ENCODE measurements around the gene GTF2H1. TPM values are rescaled to one million over a fixed set of nuclear protein-coding genes. Genes with fewer than 3 reads are reported as not detected.
A peak's percentile ranks its signal among the peaks of the same experiment; 100 is the strongest.

GTF2H1 gene
- polyA plus RNA-seq: 10 to 100 TPM; 13.1 to 23.3 TPM

DNA sequence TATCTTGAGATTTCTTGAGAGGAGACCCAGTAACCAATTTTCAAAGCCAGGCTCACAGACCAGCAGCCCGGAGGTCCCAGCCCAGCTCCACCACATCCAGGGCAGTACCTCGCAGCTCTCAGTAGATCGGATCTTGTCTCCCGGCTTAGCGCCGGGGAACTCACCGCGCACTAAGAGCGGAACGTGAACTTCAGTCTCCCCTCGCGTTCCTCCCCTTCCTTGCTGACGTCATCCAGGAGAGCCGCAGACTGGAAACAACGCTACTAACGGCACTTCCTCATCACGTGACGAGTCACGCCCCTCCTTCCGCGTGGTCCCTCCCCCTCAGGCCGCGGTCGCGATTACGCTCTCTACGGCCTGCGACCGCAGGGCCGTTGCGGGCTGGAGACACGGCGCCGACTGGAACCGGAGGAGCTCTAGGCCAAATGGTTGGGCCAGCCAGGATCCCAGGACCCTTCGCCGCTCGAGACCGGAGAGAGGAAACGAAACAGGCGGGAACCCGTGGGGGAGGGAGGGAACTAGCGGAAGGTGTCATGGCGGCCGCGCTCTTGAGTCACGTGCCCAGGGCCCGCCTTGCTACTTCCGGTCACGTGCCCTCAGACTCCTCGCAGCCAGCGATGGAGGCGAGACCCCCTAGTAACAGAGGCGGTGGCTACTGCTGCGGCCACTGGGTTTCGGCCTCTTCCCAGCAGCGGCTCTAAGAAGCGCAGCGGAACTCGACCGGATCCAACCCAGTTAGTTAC lies at the start of gene GTF2H1, which contains the start of gene HPS5:
TSS of gene GTF2H1 (plus strand) at position 599 of the 743 bp plus-strand sequence. CDS start 10,508 bp downstream, outside the sequence.
TSS of gene HPS5 (minus strand) at position 172 of the 743 bp plus-strand sequence. CDS start 4,282 bp downstream, outside the sequence.
- H3K27ac ChIP-seq (ENCODE audit: low read depth in 2 of 2, low read length in 1 of 2): peak within 1 kb of the TSS; percentile 95 to 99
- H3K27me3 ChIP-seq (ENCODE audit: control insufficient read depth in 1 of 2, insufficient read depth in 2 of 2, low read length in 2 of 2): no peaks in the 10 kb centered on the region
- 0% methylated on average over 55 to 61 of the region's 61 CpGs for WGBS, 2 donors
- H3K36me3 ChIP-seq (ENCODE audit: control insufficient read depth in 2 of 2, insufficient read depth in 2 of 2, low read length in 1 of 2): no peaks in the 10 kb centered on the region
- no peaks in the 10 kb centered on the region for H3K9me3 ChIP-seq (ENCODE audit: control insufficient read depth in 2 of 2, insufficient read depth in 1 of 2, low read depth in 1 of 2, low read length in 1 of 2)
- H3K4me1 ChIP-seq (ENCODE audit: control insufficient read depth in 2 of 2, insufficient read depth in 2 of 2, low read length in 1 of 2): peaks cover 0 to 3% of the 10 kb centered on the region in 2 donors
- H3K4me3 ChIP-seq (ENCODE audit: low read depth in 1 of 2, low read length in 2 of 2): peak within 1 kb of the TSS; percentile 75 to 80

DNA sequence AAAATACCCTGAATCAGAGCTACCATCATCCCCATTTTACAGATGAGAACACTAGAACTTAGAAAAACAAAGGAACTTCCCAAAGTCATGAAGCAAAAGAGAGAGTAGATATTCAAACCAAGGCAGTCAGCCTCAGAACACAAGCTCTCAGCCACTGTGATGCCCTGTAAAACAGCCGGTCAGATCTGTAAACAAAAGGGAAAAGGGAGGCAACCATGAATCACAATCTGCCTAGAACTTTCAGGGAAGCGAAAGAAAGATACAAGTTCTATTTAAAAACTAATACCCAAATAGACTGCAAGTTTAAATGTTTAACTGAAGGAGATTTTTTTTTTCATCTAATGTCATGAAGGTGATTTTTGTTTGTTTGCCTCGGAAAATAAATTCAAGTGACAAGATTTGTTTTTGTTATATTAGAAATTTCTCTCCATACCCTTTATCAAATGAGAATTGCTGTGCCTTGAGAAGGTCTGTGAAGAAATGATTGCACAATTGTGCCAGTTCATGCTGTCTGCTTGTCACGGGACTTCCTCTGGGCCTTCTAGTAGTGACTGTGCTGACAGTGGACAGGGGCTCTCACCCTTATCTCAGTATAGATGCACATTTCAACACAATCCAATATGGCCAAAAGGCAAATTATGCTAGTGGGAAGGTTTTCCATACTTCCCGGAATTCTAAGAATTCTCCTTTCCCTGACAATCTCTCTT lies 44.6 kb upstream of the GTF2H1 start:
- H3K27ac ChIP-seq (ENCODE audit: low read depth in 2 of 2, low read length in 1 of 2): no peak overlapping the region
- H3K4me1 ChIP-seq (ENCODE audit: control insufficient read depth in 2 of 2, insufficient read depth in 2 of 2, low read length in 1 of 2): no peaks in the 10 kb centered on the region
- H3K27me3 ChIP-seq (ENCODE audit: control insufficient read depth in 1 of 2, insufficient read depth in 2 of 2, low read length in 2 of 2): no peaks in the 10 kb centered on the region
- 90 to 93% methylated on average over 5 of the region's 5 CpGs for WGBS, 2 donors
- H3K9me3 ChIP-seq (ENCODE audit: control insufficient read depth in 2 of 2, insufficient read depth in 1 of 2, low read depth in 1 of 2, low read length in 1 of 2): no peaks in the 10 kb centered on the region
- H3K36me3 ChIP-seq (ENCODE audit: control insufficient read depth in 2 of 2, insufficient read depth in 2 of 2, low read length in 1 of 2): peaks cover 2 to 5% of the 10 kb centered on the region in 2 donors
- no peak overlapping the region for H3K4me3 ChIP-seq (ENCODE audit: low read depth in 1 of 2, low read length in 2 of 2)

DNA sequence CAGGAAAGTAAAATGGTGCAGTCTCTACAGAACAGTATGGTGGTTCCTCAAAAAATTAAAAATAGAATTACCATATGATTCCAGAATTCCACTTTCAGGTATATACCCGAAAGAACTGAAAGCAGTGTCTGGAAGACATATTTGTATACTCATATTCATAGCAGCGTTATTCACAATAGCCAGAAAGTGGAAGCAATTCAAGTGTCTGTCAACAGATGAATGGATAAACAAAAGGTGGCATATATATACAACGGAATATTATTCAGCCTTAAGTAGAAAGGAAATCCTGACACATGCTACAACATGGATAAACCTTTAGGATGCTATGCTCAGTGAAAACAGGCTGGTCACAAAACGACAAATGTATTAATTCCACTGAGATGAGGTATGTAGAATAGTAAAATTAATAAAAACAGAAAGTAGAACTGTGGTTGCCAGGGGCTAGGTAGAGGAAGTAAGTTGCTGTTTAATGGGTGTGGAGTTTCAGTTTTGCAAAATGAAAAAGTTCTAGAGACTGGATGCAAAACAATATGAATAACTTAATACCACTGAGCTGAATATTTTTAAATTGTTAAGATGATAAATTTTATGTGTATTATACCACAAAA lies 41.8 kb upstream of the GTF2H1 start:
- no peak overlapping the region for H3K27ac ChIP-seq (ENCODE audit: low read depth in 2 of 2, low read length in 1 of 2)
- WGBS, 2 donors: 71 to 74% methylated on average over 4 of the region's 4 CpGs
- no peak overlapping the region for H3K4me3 ChIP-seq (ENCODE audit: low read depth in 1 of 2, low read length in 2 of 2)
- no peaks in the 10 kb centered on the region for H3K4me1 ChIP-seq (ENCODE audit: control insufficient read depth in 2 of 2, insufficient read depth in 2 of 2, low read length in 1 of 2)
- no peaks in the 10 kb centered on the region for H3K9me3 ChIP-seq (ENCODE audit: control insufficient read depth in 2 of 2, insufficient read depth in 1 of 2, low read depth in 1 of 2, low read length in 1 of 2)
- H3K36me3 ChIP-seq (ENCODE audit: control insufficient read depth in 2 of 2, insufficient read depth in 2 of 2, low read length in 1 of 2): peaks cover 2 to 5% of the 10 kb centered on the region in 2 donors
- no peaks in the 10 kb centered on the region for H3K27me3 ChIP-seq (ENCODE audit: control insufficient read depth in 1 of 2, insufficient read depth in 2 of 2, low read length in 2 of 2)

DNA sequence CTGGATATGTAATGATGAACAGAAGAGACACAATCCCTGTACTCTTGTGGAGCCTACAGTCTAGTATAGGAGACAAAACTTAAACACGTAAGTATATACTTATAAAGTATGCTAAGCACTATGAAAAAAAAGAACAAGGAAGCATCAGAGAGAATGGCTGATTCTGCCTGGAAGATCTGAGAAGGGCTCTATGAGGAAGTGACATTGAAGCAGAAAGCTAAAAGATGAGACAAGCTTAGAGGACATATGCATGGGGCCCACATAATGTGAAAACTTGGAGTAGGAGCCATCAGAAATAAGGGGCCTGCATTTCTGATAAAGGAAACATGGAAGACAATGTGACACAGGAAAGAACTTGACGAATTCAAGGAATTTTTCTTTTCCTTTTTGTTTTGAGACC lies 39.7 kb upstream of the GTF2H1 start:
- Histone ChIP-seq H3K27me3 (ENCODE audit: control insufficient read depth in 1 of 2, insufficient read depth in 2 of 2, low read length in 2 of 2) (no peaks in the 10 kb centered on the region), H3K4me1 (ENCODE audit: control insufficient read depth in 2 of 2, insufficient read depth in 2 of 2, low read length in 1 of 2) (no peaks in the 10 kb centered on the region), H3K4me3 (ENCODE audit: low read depth in 1 of 2, low read length in 2 of 2) (no peak overlapping the region), H3K27ac (ENCODE audit: low read depth in 2 of 2, low read length in 1 of 2) (no peak overlapping the region), H3K9me3 (ENCODE audit: control insufficient read depth in 2 of 2, insufficient read depth in 1 of 2, low read depth in 1 of 2, low read length in 1 of 2) (no peaks in the 10 kb centered on the region), H3K36me3 (ENCODE audit: control insufficient read depth in 2 of 2, insufficient read depth in 2 of 2, low read length in 1 of 2) (peaks cover 6 to 11% of the 10 kb centered on the region in 2 donors)
- WGBS, 2 donors: 91% methylated on average over 2 of the region's 2 CpGs

DNA sequence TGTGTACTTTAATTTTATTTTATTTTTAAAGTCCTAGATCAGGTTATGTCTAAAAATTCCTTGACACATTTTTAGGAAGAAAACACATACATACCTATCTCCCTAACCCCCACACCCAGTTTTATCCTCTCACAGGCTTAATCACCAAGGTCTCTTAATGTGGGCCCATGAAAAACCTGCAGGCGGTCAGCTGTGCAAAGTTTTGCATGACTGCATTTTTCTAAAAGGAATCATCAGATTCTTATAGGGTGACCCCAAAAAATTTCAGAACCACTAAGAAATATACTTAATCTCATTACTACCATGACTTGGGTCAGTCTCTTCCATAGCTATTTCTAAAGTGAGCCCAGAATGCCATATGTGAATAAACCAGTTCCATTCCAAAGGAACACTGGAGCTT lies 36.5 kb upstream of the GTF2H1 start:
- peaks cover 8 to 16% of the 10 kb centered on the region in 2 donors for H3K36me3 ChIP-seq (ENCODE audit: control insufficient read depth in 2 of 2, insufficient read depth in 2 of 2, low read length in 1 of 2)
- no peak overlapping the region for H3K4me3 ChIP-seq (ENCODE audit: low read depth in 1 of 2, low read length in 2 of 2)
- H3K9me3 ChIP-seq (ENCODE audit: control insufficient read depth in 2 of 2, insufficient read depth in 1 of 2, low read depth in 1 of 2, low read length in 1 of 2): no peaks in the 10 kb centered on the region
- no peak overlapping the region for H3K27ac ChIP-seq (ENCODE audit: low read depth in 2 of 2, low read length in 1 of 2)
- H3K4me1 ChIP-seq (ENCODE audit: control insufficient read depth in 2 of 2, insufficient read depth in 2 of 2, low read length in 1 of 2): no peaks in the 10 kb centered on the region
- no peaks in the 10 kb centered on the region for H3K27me3 ChIP-seq (ENCODE audit: control insufficient read depth in 1 of 2, insufficient read depth in 2 of 2, low read length in 2 of 2)
- WGBS, 2 donors: 95 to 96% methylated on average over 1 of the region's 1 CpG

DNA sequence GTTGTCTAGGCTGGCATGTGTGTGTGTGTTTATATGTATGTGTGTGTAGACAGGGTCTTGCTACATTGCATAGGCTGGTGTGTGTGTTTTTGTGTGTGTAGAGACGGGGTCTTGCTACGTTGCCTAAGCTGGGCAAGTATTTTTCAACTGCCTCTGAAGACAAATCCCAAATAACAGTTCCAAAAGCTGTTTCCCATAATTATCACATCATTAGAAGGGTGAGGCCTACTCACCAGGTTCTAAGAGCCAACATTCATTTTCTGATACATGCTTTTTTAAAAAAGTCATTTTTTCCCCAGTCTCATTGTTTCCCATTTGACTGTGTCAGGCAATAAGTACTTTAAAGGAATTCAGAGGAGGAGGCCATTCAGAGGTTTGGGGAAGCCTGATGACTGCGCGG lies 33.5 kb upstream of the GTF2H1 start:
- Histone ChIP-seq H3K27me3 (ENCODE audit: control insufficient read depth in 1 of 2, insufficient read depth in 2 of 2, low read length in 2 of 2) (no peaks in the 10 kb centered on the region), H3K4me1 (ENCODE audit: control insufficient read depth in 2 of 2, insufficient read depth in 2 of 2, low read length in 1 of 2) (no peaks in the 10 kb centered on the region), H3K9me3 (ENCODE audit: control insufficient read depth in 2 of 2, insufficient read depth in 1 of 2, low read depth in 1 of 2, low read length in 1 of 2) (no peaks in the 10 kb centered on the region), H3K4me3 (ENCODE audit: low read depth in 1 of 2, low read length in 2 of 2) (no peak overlapping the region), H3K27ac (ENCODE audit: low read depth in 2 of 2, low read length in 1 of 2) (no peak overlapping the region), H3K36me3 (ENCODE audit: control insufficient read depth in 2 of 2, insufficient read depth in 2 of 2, low read length in 1 of 2) (peaks cover 6 to 14% of the 10 kb centered on the region in 2 donors)
- 97 to 99% methylated on average over 4 of the region's 4 CpGs for WGBS, 2 donors

DNA sequence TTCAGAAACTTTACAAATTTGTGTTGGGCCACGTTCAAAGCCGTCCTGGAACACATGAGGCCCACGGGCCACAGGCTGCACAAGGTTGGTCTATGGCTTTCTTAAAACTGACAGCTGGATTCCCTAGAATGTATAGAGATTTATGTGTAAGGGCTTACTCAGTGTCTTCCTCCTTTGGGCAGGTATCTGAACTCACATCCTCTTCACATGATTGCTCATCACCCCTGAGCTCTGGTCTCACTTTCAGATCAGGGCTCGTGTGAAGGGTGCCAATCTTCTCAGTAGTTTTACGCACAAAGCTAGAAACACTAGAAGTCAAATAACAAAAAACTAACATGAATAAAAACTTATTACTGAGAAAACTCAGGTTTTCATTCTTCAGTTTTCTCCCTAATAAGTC lies 27.5 kb upstream of the GTF2H1 start:
- Histone ChIP-seq H3K36me3 (ENCODE audit: control insufficient read depth in 2 of 2, insufficient read depth in 2 of 2, low read length in 1 of 2) (peaks cover 2 to 9% of the 10 kb centered on the region in 2 donors), H3K4me3 (ENCODE audit: low read depth in 1 of 2, low read length in 2 of 2) (no peak overlapping the region), H3K9me3 (ENCODE audit: control insufficient read depth in 2 of 2, insufficient read depth in 1 of 2, low read depth in 1 of 2, low read length in 1 of 2) (no peaks in the 10 kb centered on the region), H3K27me3 (ENCODE audit: control insufficient read depth in 1 of 2, insufficient read depth in 2 of 2, low read length in 2 of 2) (no peaks in the 10 kb centered on the region), H3K27ac (ENCODE audit: low read depth in 2 of 2, low read length in 1 of 2) (no peak overlapping the region), H3K4me1 (ENCODE audit: control insufficient read depth in 2 of 2, insufficient read depth in 2 of 2, low read length in 1 of 2) (no peaks in the 10 kb centered on the region)
- WGBS, 2 donors: 91 to 94% methylated on average over 5 of the region's 5 CpGs

DNA sequence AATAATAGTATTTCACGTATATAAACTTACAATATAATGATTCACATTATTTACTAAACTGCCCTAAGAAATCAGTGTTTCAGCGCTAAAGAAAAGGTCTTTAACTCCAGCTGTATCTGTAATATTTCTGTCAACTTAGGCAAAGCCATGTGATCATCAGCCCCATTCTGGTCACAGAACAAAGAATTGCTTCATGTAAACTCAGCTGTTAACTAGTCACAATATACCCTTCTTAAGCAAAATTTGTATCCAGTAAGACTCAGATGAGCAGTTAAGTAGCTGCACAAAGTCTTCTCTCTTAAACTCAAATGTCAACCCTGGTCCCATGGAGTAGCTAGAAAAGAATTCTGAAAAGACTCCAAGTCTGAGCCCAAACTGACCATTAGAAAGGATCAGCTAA lies 27.1 kb upstream of the GTF2H1 start:
- no peak overlapping the region for H3K4me3 ChIP-seq (ENCODE audit: low read depth in 1 of 2, low read length in 2 of 2)
- 84 to 97% methylated on average over 2 of the region's 2 CpGs for WGBS, 2 donors
- H3K36me3 ChIP-seq (ENCODE audit: control insufficient read depth in 2 of 2, insufficient read depth in 2 of 2, low read length in 1 of 2): peaks cover 3 to 9% of the 10 kb centered on the region in 2 donors
- H3K4me1 ChIP-seq (ENCODE audit: control insufficient read depth in 2 of 2, insufficient read depth in 2 of 2, low read length in 1 of 2): no peaks in the 10 kb centered on the region
- H3K9me3 ChIP-seq (ENCODE audit: control insufficient read depth in 2 of 2, insufficient read depth in 1 of 2, low read depth in 1 of 2, low read length in 1 of 2): no peaks in the 10 kb centered on the region
- H3K27ac ChIP-seq (ENCODE audit: low read depth in 2 of 2, low read length in 1 of 2): no peak overlapping the region
- H3K27me3 ChIP-seq (ENCODE audit: control insufficient read depth in 1 of 2, insufficient read depth in 2 of 2, low read length in 2 of 2): no peaks in the 10 kb centered on the region

DNA sequence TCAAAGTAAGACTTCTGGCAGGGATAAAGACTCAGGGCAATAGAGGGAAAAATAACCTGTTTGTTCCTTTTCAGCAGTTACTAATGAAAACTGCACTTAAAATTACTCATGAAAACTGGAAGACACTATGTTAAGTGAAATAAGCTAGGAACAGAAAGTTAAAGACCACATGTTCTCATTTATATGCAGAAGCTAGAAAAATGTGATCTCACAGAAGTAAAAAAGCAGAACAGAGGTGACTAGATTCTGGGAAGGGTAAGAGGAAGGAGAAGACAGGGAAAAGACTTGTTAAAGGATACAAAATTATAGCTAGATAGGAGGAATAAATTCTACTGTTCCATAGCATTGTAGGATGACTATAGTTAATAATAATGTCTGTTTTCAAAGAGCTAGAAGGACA lies 22.6 kb upstream of the GTF2H1 start:
- Histone ChIP-seq H3K36me3 (ENCODE audit: control insufficient read depth in 2 of 2, insufficient read depth in 2 of 2, low read length in 1 of 2) (peaks cover 1 to 6% of the 10 kb centered on the region in 2 donors), H3K4me3 (ENCODE audit: low read depth in 1 of 2, low read length in 2 of 2) (no peak overlapping the region), H3K27ac (ENCODE audit: low read depth in 2 of 2, low read length in 1 of 2) (no peak overlapping the region), H3K9me3 (ENCODE audit: control insufficient read depth in 2 of 2, insufficient read depth in 1 of 2, low read depth in 1 of 2, low read length in 1 of 2) (no peaks in the 10 kb centered on the region), H3K27me3 (ENCODE audit: control insufficient read depth in 1 of 2, insufficient read depth in 2 of 2, low read length in 2 of 2) (no peaks in the 10 kb centered on the region), H3K4me1 (ENCODE audit: control insufficient read depth in 2 of 2, insufficient read depth in 2 of 2, low read length in 1 of 2) (no peaks in the 10 kb centered on the region)
